Neural cell (in vitro differentiated cells): ENCODE data around the gene CDX1. TPM values are rescaled to one million over a fixed set of nuclear protein-coding genes. Genes with fewer than 3 reads are reported as not detected.

ENCODE experiments used
- H2AFZ ChIP-seq: fragments of 200-600, 300-800 bp; sonication (generic), shearing (Covaris generic); 2 replicates; pipeline ENCODE4 v1.6.0; 2014; ENCODE audit warnings: low read depth, mild to moderate bottlenecking, antibody characterized with exemption, low read length, moderate library complexity
- H3F3A ChIP-seq: fragments of 200-600 bp; shearing (Covaris generic); 2 replicates; pipeline ENCODE4 v1.6.1; 2016; ENCODE audit warnings: mild to moderate bottlenecking, moderate library complexity, mixed read lengths, antibody characterized with exemption, low read length; ENCODE audit not compliant: insufficient read depth, poor library complexity, severe bottlenecking
- H3K27ac ChIP-seq: fragments of 200-600, 300-800 bp; sonication (generic), shearing (Covaris generic); 2 replicates; pipeline ENCODE4 v1.5.1; 2014; ENCODE audit warnings: mild to moderate bottlenecking, low read length, moderate library complexity
- H3K27me3 ChIP-seq: fragments of 300-800, 200-600 bp; sonication (generic), shearing (Covaris generic); 2 replicates; pipeline ENCODE4 v1.6.0; 2014; ENCODE audit warnings: mild to moderate bottlenecking, low read depth, low read length, moderate library complexity; ENCODE audit not compliant: insufficient read depth
- H3K36me3 ChIP-seq: fragments of 300-800, 200-600 bp; sonication (generic), shearing (Covaris generic); 2 replicates; pipeline ENCODE4 v1.5.1; 2014; ENCODE audit warnings: mild to moderate bottlenecking, antibody characterized with exemption, low read length, moderate library complexity; ENCODE audit not compliant: insufficient read depth
- H3K4me2 ChIP-seq: fragments of 300-800, 200-600 bp; sonication (generic), shearing (Covaris generic); 2 replicates; pipeline ENCODE4 v1.6.0; 2014; ENCODE audit warnings: mild to moderate bottlenecking, low read length
- H3K4me3 ChIP-seq: fragments of 300-800, 200-600 bp; sonication (generic), shearing (Covaris generic); 2 replicates; pipeline ENCODE4 v1.5.1; 2014; ENCODE audit warnings: mild to moderate bottlenecking, low read length, moderate library complexity
- H3K79me2 ChIP-seq: fragments of 200-600 bp; shearing (Covaris generic); replicated peaks from 2 replicates; pipeline ENCODE4 v1.6.0; 2014; ENCODE audit warnings: mild to moderate bottlenecking, low read length, moderate library complexity; ENCODE audit not compliant: insufficient read depth
- H3K9ac ChIP-seq: fragments of 300-800, 200-600 bp; sonication (generic), shearing (Covaris generic); 2 replicates; pipeline ENCODE4 v1.6.1; 2016; ENCODE audit warnings: mild to moderate bottlenecking, low read length, mixed read lengths
- H3K9me2 ChIP-seq: fragments of 200-600 bp; shearing (Covaris generic); 2 replicates; pipeline ENCODE4 v1.6.1; 2016; ENCODE audit warnings: mild to moderate bottlenecking, low read length, mixed read lengths; ENCODE audit not compliant: insufficient read depth
- H3K9me3 ChIP-seq: fragments of 200-600, 300-800 bp; sonication (generic), shearing (Covaris generic); 2 replicates; pipeline ENCODE4 v1.6.1; 2016; ENCODE audit warnings: mild to moderate bottlenecking, mixed run types, low read length, moderate library complexity, mixed read lengths
- H4K20me1 ChIP-seq: fragments of 200-600 bp; shearing (Covaris generic); 2 replicates; pipeline ENCODE4 v1.6.1; 2016; ENCODE audit warnings: mild to moderate bottlenecking, mixed run types; ENCODE audit not compliant: insufficient read depth
- CTCF ChIP-seq: fragments of 450-650 bp; IDR thresholded peaks from 2 replicates; pipeline ENCODE4 v1.5.1; 2014; ENCODE audit warnings: antibody characterized with exemption, mild to moderate bottlenecking, moderate library complexity; ENCODE audit not compliant: poor library complexity, severe bottlenecking
- EP300 ChIP-seq: fragments of 450-650 bp; conservative IDR thresholded peaks from 2 replicates; pipeline ENCODE4 v1.6.1; 2014; ENCODE audit warnings: antibody characterized with exemption, mild to moderate bottlenecking, moderate library complexity; ENCODE audit not compliant: poor library complexity, severe bottlenecking
- EZH2 ChIP-seq: fragments of 200-600, 300-800 bp; shearing (Covaris generic), sonication (generic); IDR thresholded peaks from 2 replicates; pipeline ENCODE4 v1.6.1; 2014; ENCODE audit warnings: antibody characterized with exemption, low read length, borderline replicate concordance, mild to moderate bottlenecking; ENCODE audit not compliant: insufficient read depth, poor library complexity, severe bottlenecking
- MXI1 ChIP-seq: fragments of 450-650 bp; conservative IDR thresholded peaks from 2 replicates; pipeline ENCODE4 v1.6.1; 2014; ENCODE audit warnings: antibody characterized with exemption, mild to moderate bottlenecking; ENCODE audit not compliant: poor library complexity, severe bottlenecking
- POLR2AphosphoS5 ChIP-seq: IDR thresholded peaks from 2 replicates; pipeline ENCODE4 v1.6.1; 2012
- RAD21 ChIP-seq: fragments of 450-650 bp; conservative IDR thresholded peaks from 2 replicates; pipeline ENCODE4 v1.6.1; 2014; ENCODE audit warnings: antibody characterized with exemption, mild to moderate bottlenecking, moderate library complexity
- REST ChIP-seq: IDR thresholded peaks from 2 replicates; pipeline ENCODE4 v1.6.1; 2012; ENCODE audit warnings: borderline replicate concordance
- SMC3 ChIP-seq: fragments of 450-650 bp; conservative IDR thresholded peaks from 2 replicates; pipeline ENCODE4 v1.6.1; 2014; ENCODE audit warnings: antibody characterized with exemption, mild to moderate bottlenecking, moderate library complexity; ENCODE audit not compliant: poor library complexity
- TAF1 ChIP-seq: IDR thresholded peaks from 2 replicates; pipeline ENCODE4 v1.6.1; 2012; ENCODE audit warnings: low read depth
- polyA plus RNA-seq: library from polyadenylated mRNA; depleted of rRNA; stranded (reverse); fragments of >200 nt; gene quantifications from 2 replicates; pipeline ENCODE4 v1.2.3, GENCODE V29; 2014

CDX1 gene
- polyA plus RNA-seq, 1 donor from 2014 or later, result not detected

GRCh38 chr5:150213530-150213929, 47.0 kb downstream of the CDX1 start:
- no peak overlapping the region for H3K9ac ChIP-seq
- no peak overlapping the region for H3K4me2 ChIP-seq
- no peak overlapping the region for H3K27ac ChIP-seq
- no peaks in the 10 kb centered on the region for H3K27me3 ChIP-seq
- H3K79me2 ChIP-seq, result no peaks in the 10 kb centered on the region
- no peaks in the 10 kb centered on the region for H3K36me3 ChIP-seq
- H3K9me3 ChIP-seq, result no peaks in the 10 kb centered on the region
- TF ChIP-seq SMC3 (no peak), CTCF (no peak), EP300 (no peak), TAF1 (no peak), EZH2 (no peak), POLR2AphosphoS5 (no peak), RAD21 (no peak), REST (no peak), MXI1 (no peak)
- no peaks in the 10 kb centered on the region for H3K9me2 ChIP-seq
- no peak overlapping the region for H2AFZ ChIP-seq
- H3F3A ChIP-seq, result no peaks in the 10 kb centered on the region
- no peaks in the 10 kb centered on the region for H4K20me1 ChIP-seq
- no peak overlapping the region for H3K4me3 ChIP-seq

GRCh38 chr5:150214289-150214688, 47.7 kb downstream of the CDX1 start:
- Histone ChIP-seq H3K27me3 (no peaks in the 10 kb centered on the region), H3K9me2 (no peaks in the 10 kb centered on the region), H3K4me3 (no peak overlapping the region), H3K9ac (no peak overlapping the region), H2AFZ (no peak overlapping the region), H3K9me3 (no peaks in the 10 kb centered on the region), H3K4me2 (no peak overlapping the region), H3K36me3 (no peaks in the 10 kb centered on the region), H3F3A (no peaks in the 10 kb centered on the region), H3K79me2 (no peaks in the 10 kb centered on the region), H3K27ac (no peak overlapping the region), H4K20me1 (no peaks in the 10 kb centered on the region)
- no peak for TF ChIP-seq EP300
